ENCODE measurements around the gene ZSWIM1. TPM values are rescaled to one million over a fixed set of nuclear protein-coding genes. Genes with fewer than 3 reads are reported as not detected.

The ZSWIM1 gene
- total and polyA plus RNA-seq, 10 of the 15 experiments (the other 5 are each of a cell fraction or from before 2014, with no cell fraction given), result 2.4 to 16.0 (median 9.8) TPM

DNA sequence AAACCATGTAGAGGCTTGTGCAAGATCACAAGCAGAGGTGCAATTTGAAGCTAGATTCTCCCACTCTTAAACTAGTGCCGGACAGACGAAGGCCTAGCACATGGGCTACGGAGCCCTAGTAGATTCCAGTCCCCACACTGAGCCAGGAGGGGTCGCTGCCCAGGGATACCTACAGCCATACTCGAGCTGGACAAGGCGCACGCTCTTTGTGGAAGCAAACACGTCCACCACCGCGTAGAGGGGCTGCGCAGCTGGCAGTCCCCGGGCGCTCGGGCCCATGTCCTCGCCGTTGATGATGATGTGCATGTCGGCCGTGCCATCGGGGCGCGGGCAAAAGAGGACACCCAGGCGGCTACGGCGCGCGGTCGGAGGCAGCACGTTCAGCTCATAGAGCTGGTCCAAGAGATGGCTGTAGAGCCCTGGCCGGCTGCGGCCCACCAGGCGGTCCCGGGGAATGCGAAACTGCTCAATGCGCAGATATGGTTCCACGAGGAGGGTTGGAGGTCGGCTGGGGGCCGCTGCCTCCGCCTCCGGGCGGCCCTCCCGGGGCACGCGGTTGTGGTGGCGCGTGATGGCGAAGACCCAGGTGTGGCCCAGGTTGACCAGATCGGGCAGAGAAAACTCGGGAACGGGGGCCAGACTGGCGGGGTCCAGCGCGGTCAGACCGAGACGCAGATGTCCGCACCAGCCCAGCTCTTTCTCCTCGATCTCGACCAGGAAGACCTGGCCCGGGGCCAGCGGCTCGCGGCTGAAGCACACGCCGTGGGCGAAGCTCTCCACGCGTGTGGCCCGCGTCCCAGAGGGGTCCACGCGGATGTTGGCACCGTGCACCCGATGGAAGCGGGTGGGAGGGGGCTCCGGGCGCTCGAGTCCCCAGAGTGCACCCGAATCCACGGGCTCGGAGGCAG, 9.3 kb downstream of the ZSWIM1 start:
- TSS peak; percentile 79 for BruUV-seq (replicated peaks)
- intact Hi-C loops (cut with micrococcal nuclease; ENCODE audit: unreplicated experiment), result loop anchor here (2.0 to 5.0 kb wide), 2 partner anchors 34 to 82 kb away; partner anchors contain the start of genes ACOT8, ZNF335 and ZSWIM3
- ATAC-seq, result peak; percentile 65
- H3K9me3 ChIP-seq (replicated peaks; ENCODE audit: control insufficient read depth, insufficient read depth, low read length), result no peaks in the 10 kb centered on the region
- H2AFZ ChIP-seq (ENCODE audit: control insufficient read depth, low read depth, low read length), result peak overlapping the region; percentile 87
- H3K27ac ChIP-seq (ENCODE audit: control insufficient read depth, insufficient read depth), result peak overlapping the region; percentile 75
- ChIA-PET POLR2A (interaction anchor here (0.6 to 2.4 kb wide), 12 partner anchors 9 to 80 kb away, joined by 3 to 19 read pairs (median 4); partner anchors contain the start of genes PCIF1, UBE2C and ZSWIM1), RAD21 (ENCODE audit: unreplicated experiment) (interaction anchor here (0.9 to 3.4 kb wide), 10 partner anchors 9 to 97 kb away, joined by 3 to 25 read pairs (median 6); partner anchors contain the start of genes PCIF1 and ZSWIM1), CTCF (interaction anchor here (0.8 to 3.0 kb wide), 19 partner anchors 9 to 91 kb away, joined by 3 to 38 read pairs (median 5); partner anchors contain the start of genes PCIF1, UBE2C and ZSWIM1), SMC1A (ENCODE audit: uncharacterized antibody, unreplicated experiment) (interaction anchor here (0.7 to 2.8 kb wide), 12 partner anchors 8 to 92 kb away, joined by 3 to 12 read pairs (median 3); partner anchors contain the start of genes PLTP and ZSWIM1)
- H3K9ac ChIP-seq (ENCODE audit: control insufficient read depth, insufficient read depth, low read length), result peak overlapping the region; percentile 81
- in situ Hi-C loops (cut with MboI), result no loop called here
- H3K79me2 ChIP-seq (ENCODE audit: control insufficient read depth, insufficient read depth, low read length), result peaks cover 4% of the 10 kb centered on the region
- peak overlapping the region; percentile 83 for H3K4me3 ChIP-seq
- H3K27me3 ChIP-seq (replicated peaks in 1 of 2; ENCODE audit: control insufficient read depth in 2 of 2, insufficient read depth in 2 of 2, low read length in 1 of 2), result no peaks in the 10 kb centered on the region
- H3K36me3 ChIP-seq (ENCODE audit: control insufficient read depth in 2 of 2, insufficient read depth in 2 of 2, low read length in 1 of 2), result peaks cover 0 to 4% of the 10 kb centered on the region in 2 experiments; a peak in 2 of 4 replicates
- WGBS (ENCODE audit: insufficient coverage, insufficient replicate concordance, low lambda C conversion rate, missing lambda C conversion rate), result 16% methylated on average over 78 of the region's 79 CpGs
- H3K4me1 ChIP-seq (ENCODE audit: control insufficient read depth, insufficient read depth, low read length), result peaks cover 22% of the 10 kb centered on the region
- DNase-seq (ENCODE audit: low read depth, low spot score), result no peak
- H3K4me2 ChIP-seq (ENCODE audit: control insufficient read depth, insufficient read depth), result peak overlapping the region; percentile 98
- FAIRE-seq, result peak; percentile 54
- no peaks in the 10 kb centered on the region for H4K20me1 ChIP-seq (ENCODE audit: control insufficient read depth, insufficient read depth)
- TF ChIP-seq CBX5 (IDR thresholded peaks at IDR 0.05; ENCODE audit: low read depth) (no peak), POU2F2 (IDR thresholded peaks at IDR 0.05; ENCODE audit: borderline replicate concordance, low read depth, low read length) (no peak), NFYB (IDR thresholded peaks at IDR 0.05; ENCODE audit: insufficient read depth, low read depth, low read length) (no peak), EED (IDR thresholded peaks at IDR 0.05; ENCODE audit: low read depth) (no peak), SMARCA5 (IDR thresholded peaks at IDR 0.05) (peak; percentile 44; the same call in 1 of the 2 replicates), RAD21 (IDR thresholded peaks at IDR 0.05; ENCODE audit: insufficient read depth, low read depth, low read length) (peak; percentile 22; the same call in 1 of the 2 replicates), NBN (IDR thresholded peaks at IDR 0.05) (no peak), JUND (IDR thresholded peaks at IDR 0.05; ENCODE audit: low read depth, low read length) (no peak), SMC3 (IDR thresholded peaks at IDR 0.05; ENCODE audit: borderline replicate concordance, low read length) (peak; percentile 17; the same call in 1 of the 2 replicates), ETV6 (conservative IDR thresholded peaks at IDR 0.05 in 1 of 2, IDR thresholded peaks at IDR 0.05 in 1 of 2; ENCODE audit: borderline replicate concordance in 1 of 2, low read depth in 1 of 2) (no peak), GATAD2B (conservative IDR thresholded peaks at IDR 0.05; ENCODE audit: low read depth) (peak; percentile 10; the same call in 1 of the 2 replicates), ZNF384 (IDR thresholded peaks at IDR 0.05; ENCODE audit: borderline replicate concordance, low read depth, low read length) (no peak)
- TF ChIP-seq, protein P1, sequence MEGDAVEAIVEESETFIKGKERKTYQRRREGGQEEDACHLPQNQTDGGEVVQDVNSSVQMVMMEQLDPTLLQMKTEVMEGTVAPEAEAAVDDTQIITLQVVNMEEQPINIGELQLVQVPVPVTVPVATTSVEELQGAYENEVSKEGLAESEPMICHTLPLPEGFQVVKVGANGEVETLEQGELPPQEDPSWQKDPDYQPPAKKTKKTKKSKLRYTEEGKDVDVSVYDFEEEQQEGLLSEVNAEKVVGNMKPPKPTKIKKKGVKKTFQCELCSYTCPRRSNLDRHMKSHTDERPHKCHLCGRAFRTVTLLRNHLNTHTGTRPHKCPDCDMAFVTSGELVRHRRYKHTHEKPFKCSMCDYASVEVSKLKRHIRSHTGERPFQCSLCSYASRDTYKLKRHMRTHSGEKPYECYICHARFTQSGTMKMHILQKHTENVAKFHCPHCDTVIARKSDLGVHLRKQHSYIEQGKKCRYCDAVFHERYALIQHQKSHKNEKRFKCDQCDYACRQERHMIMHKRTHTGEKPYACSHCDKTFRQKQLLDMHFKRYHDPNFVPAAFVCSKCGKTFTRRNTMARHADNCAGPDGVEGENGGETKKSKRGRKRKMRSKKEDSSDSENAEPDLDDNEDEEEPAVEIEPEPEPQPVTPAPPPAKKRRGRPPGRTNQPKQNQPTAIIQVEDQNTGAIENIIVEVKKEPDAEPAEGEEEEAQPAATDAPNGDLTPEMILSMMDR (IDR thresholded peaks at IDR 0.05 in 2 of 3, conservative IDR thresholded peaks at IDR 0.05 in 1 of 3; ENCODE audit: control insufficient read depth in 2 of 3, extremely low read depth in 1 of 3, insufficient read depth in 1 of 3, low read depth in 3 of 3, low read length in 3 of 3), result peak; percentile 47 to 56 (median 50); a peak in 5 of 6 replicates
- TF ChIP-seq, protein P2, sequence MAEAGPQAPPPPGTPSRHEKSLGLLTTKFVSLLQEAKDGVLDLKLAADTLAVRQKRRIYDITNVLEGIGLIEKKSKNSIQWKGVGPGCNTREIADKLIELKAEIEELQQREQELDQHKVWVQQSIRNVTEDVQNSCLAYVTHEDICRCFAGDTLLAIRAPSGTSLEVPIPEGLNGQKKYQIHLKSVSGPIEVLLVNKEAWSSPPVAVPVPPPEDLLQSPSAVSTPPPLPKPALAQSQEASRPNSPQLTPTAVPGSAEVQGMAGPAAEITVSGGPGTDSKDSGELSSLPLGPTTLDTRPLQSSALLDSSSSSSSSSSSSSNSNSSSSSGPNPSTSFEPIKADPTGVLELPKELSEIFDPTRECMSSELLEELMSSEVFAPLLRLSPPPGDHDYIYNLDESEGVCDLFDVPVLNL (IDR thresholded peaks at IDR 0.05; ENCODE audit: low read depth, low read length), result no peak
- TF ChIP-seq, protein P3, sequence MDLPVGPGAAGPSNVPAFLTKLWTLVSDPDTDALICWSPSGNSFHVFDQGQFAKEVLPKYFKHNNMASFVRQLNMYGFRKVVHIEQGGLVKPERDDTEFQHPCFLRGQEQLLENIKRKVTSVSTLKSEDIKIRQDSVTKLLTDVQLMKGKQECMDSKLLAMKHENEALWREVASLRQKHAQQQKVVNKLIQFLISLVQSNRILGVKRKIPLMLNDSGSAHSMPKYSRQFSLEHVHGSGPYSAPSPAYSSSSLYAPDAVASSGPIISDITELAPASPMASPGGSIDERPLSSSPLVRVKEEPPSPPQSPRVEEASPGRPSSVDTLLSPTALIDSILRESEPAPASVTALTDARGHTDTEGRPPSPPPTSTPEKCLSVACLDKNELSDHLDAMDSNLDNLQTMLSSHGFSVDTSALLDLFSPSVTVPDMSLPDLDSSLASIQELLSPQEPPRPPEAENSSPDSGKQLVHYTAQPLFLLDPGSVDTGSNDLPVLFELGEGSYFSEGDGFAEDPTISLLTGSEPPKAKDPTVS (IDR thresholded peaks at IDR 0.05; ENCODE audit: low read depth, low read length), result no peak

All from GM12878 (cell line).